Uterus (tissue), 4 donors: Measurements from ENCODE around the gene CYSRT1. TPM values are rescaled to one million over a fixed set of nuclear protein-coding genes. Genes with fewer than 3 reads are reported as not detected.
"Not testable (repeated sequence)": the region's sequence is repeated elsewhere in the genome, so short reads cannot be mapped to it uniquely, and the experiment has no call there.

ENCODE experiments used
- DNase-seq, 2 donors: peaks; one replicate each; pipeline ENCODE4 v3.0.0-alpha.2; 2019 to 2020
- H3K27ac ChIP-seq, 2 donors: fragments of 200-600 bp; sonication (generic); 1 replicate in 1 of 2; 2 replicates in 1 of 2; pipeline ENCODE4 v1.5.1; 2016 to 2018
- H3K27me3 ChIP-seq, 2 donors: fragments of 200-600 bp; sonication (generic); one replicate each; pipeline ENCODE4 v1.5.1; 2018 to 2019; ENCODE audit warnings: control low read depth in 1 of 2
- H3K36me3 ChIP-seq, 2 donors: fragments of 200-600 bp; sonication (generic); one replicate each; pipeline ENCODE4 v1.5.1; 2019; ENCODE audit warnings: control low read depth in 1 of 2
- H3K4me1 ChIP-seq, 2 donors: fragments of 200-600 bp; sonication (generic); one replicate each; pipeline ENCODE4 v1.5.1; 2018 to 2019; ENCODE audit warnings: control low read depth in 1 of 2
- H3K4me3 ChIP-seq, 2 donors: fragments of 200-600 bp; sonication (generic); 1 replicate in 1 of 2; 2 replicates in 1 of 2; pipeline ENCODE4 v1.5.1; 2018 to 2019; ENCODE audit warnings: mild to moderate bottlenecking in 1 of 2
- H3K9me3 ChIP-seq, 2 donors: fragments of 200-600 bp; sonication (generic); one replicate each; pipeline ENCODE4 v1.5.1; 2019; ENCODE audit warnings: control low read depth in 1 of 2
- POLR2A ChIP-seq, 2 donors: fragments of 450-650 bp; IDR thresholded peaks; one replicate each; pipeline ENCODE4 v1.6.1; 2016; ENCODE audit warnings: antibody characterized with exemption in 2 of 2, mild to moderate bottlenecking in 1 of 2, moderate library complexity in 1 of 2
- intact Hi-C: fragments of 100-400 bp; cut with DNase I; formaldehyde crosslinking; loops from one replicate; pipeline ENCODE4 v1.15.1; 2023; ENCODE audit warnings: low total_unique reads
- total RNA-seq, 4 donors: library from RNA; depleted of rRNA in 3 of 4; stranded (reverse); fragments of >200 nt in 3 of 4; gene quantifications; one replicate each; pipeline versions ENCODE4 v1.1.0 to v1.2.4, GENCODE V29; 2014 to 2023
- TF ChIP-seq, protein P1 (sequence below), 4 experiments: fragments of 200-600 bp in 2 of 4; fragments of 450-650 bp in 2 of 4; sonication (generic) in 2 of 4; IDR thresholded peaks; one replicate each; pipeline ENCODE4 v1.5.1; 2016 to 2019; ENCODE audit warnings: antibody characterized with exemption in 4 of 4, mild to moderate bottlenecking in 2 of 4, moderate library complexity in 1 of 4
- donor health status: DM: yes; HTN: yes; CAD: no.

The CYSRT1 gene
- total RNA-seq, 4 donors from 2014 or later: 0.34 TPM; not detected in 3

DNA sequence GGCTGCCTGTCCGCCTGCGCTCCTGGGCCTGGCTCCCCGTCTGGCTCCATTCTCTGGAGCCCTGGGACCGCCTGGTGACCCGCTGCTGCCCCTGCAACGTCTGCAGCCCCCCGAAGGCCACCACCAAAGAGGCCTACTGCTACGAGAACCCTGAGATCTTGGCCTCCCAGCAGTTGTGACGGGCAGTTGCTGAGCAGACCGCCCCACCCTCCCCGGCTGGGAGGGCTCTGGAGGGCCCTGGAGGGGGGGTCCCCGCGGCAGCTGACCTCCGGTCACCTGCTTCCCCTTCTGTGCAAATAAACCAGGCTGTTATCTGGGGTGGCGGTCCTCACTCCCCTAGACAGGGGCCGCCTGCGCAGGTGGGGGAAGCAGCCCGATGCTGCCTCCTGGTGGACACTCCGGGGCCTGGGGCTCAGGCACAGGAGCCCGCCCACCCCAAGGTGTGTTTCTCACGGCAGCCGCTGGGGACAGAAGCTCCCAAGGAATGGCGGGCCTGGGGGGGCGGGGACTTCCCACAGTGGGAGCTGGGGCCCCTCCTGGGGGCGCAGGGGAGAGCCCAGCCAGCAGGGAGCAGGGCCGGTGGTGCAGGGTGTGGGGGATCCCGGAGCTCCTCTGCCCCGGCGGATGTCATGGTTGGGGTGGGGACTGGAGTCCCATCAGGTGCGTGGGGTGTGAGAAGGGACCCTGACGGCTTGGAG, 11.4 kb downstream of the CYSRT1 start:
- Histone ChIP-seq H3K4me1 (peaks cover 0 to 9% of the 10 kb centered on the region in 2 donors), H3K27me3 (peaks cover 0 to 4% of the 10 kb centered on the region in 2 donors), H3K4me3 (peak overlapping the region in 1 of 2 donors; percentile 17), H3K36me3 (no peaks in the 10 kb centered on the region), H3K27ac (peak overlapping the region in 1 of 2 donors; percentile 44), H3K9me3 (no peaks in the 10 kb centered on the region)
- intact Hi-C loops: no loop called here
- peak; percentile 88 to 89 for DNase-seq
- no peak for TF ChIP-seq POLR2A (IDR thresholded peaks at IDR 0.05)
- TF ChIP-seq, protein P1, sequence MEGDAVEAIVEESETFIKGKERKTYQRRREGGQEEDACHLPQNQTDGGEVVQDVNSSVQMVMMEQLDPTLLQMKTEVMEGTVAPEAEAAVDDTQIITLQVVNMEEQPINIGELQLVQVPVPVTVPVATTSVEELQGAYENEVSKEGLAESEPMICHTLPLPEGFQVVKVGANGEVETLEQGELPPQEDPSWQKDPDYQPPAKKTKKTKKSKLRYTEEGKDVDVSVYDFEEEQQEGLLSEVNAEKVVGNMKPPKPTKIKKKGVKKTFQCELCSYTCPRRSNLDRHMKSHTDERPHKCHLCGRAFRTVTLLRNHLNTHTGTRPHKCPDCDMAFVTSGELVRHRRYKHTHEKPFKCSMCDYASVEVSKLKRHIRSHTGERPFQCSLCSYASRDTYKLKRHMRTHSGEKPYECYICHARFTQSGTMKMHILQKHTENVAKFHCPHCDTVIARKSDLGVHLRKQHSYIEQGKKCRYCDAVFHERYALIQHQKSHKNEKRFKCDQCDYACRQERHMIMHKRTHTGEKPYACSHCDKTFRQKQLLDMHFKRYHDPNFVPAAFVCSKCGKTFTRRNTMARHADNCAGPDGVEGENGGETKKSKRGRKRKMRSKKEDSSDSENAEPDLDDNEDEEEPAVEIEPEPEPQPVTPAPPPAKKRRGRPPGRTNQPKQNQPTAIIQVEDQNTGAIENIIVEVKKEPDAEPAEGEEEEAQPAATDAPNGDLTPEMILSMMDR (IDR thresholded peaks at IDR 0.05): peak; percentile 95 to 100 (median 97)

DNA sequence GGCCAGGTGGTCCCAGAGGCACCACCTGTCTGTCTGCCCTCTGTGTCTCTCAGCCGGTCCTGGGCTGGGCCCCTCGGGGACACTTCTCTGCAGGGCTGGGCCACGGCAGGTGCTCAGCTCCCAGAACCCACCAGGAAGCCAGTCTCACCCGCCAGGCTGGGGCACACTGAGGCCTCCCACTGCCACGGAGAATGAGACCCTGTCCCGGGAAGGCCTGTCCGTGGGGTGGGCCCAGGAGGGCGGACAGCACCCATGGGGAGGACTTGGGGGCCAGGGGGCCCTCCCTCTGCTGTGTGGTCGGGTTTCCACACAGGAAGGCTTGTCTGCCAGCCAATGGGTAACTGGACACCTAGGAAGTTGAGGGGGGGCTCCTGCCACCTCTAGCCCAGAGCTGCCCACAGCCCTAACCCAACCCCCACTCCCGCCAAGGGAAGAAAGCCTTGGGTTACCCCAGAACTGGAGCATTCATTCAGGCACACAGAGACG, 12.0 kb downstream of the CYSRT1 start:
- no peaks in the 10 kb centered on the region for H3K36me3 ChIP-seq
- no peak for TF ChIP-seq POLR2A (IDR thresholded peaks at IDR 0.05)
- TF ChIP-seq, protein P1 (IDR thresholded peaks at IDR 0.05): no peak
- no peaks in the 10 kb centered on the region for H3K9me3 ChIP-seq
- peaks cover 0 to 9% of the 10 kb centered on the region in 2 donors for H3K4me1 ChIP-seq
- intact Hi-C loops: no loop called here
- H3K4me3 ChIP-seq: no peak overlapping the region
- DNase-seq: no peak
- H3K27ac ChIP-seq: peak overlapping the region in 1 of 2 donors; percentile 44
- H3K27me3 ChIP-seq: peaks cover 0 to 4% of the 10 kb centered on the region in 2 donors

DNA sequence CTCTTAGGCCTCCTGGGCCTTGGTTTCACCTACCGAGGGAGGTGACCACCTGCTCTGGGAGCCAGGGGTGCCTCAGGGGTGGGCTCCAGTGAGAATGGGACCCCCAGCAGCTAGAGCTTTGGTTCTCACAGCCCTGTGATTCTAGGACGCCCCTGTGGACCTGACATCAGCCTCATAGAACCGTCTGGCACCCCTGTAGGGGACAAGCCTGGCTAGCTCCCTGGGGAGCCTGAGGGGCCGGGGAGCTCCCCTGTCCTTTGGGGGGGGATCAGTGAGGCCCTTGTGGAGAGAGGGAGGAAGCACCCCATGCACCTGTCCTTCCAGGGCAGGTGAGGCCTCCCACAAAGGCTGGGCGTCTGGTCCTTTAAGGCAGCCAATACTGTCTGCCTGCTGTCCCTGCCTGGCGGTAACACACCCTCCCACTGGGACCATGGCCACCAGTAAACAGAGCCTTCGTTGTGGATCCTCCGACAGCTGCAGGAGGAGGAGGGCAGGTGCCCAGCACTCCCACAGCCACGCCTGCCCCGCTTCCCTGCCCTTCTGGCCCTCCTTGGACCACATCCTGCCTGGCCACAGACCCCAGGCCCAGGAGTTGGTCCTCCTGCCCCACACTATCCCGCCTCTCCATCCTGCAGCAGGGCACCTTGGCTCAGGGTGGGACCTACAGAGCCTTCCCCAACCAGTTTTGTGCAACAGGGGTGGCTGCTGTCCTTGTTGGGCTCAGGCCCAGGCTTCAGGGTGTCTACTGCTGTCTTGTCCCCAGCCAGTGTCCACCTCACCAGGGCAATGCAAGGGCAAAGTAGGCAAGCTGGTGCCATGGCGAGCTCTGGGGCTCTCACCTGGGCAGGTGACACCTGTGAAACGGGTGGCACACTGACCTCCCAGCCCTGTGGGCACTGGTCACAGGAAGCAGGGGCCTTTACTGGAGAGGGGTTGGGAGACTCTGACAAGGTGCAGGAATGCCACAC, 13.1 kb downstream of the CYSRT1 start:
- no peak for DNase-seq
- Histone ChIP-seq H3K27me3 (peaks cover 0 to under 1% of the 10 kb centered on the region in 2 donors), H3K36me3 (no peaks in the 10 kb centered on the region), H3K4me1 (peaks cover 5 to 9% of the 10 kb centered on the region in 2 donors), H3K9me3 (no peaks in the 10 kb centered on the region), H3K27ac (no peak overlapping the region), H3K4me3 (no peak overlapping the region)
- TF ChIP-seq, protein P1 (IDR thresholded peaks at IDR 0.05): no peak
- TF ChIP-seq POLR2A (IDR thresholded peaks at IDR 0.05): no peak
- intact Hi-C loops: no loop called here

DNA sequence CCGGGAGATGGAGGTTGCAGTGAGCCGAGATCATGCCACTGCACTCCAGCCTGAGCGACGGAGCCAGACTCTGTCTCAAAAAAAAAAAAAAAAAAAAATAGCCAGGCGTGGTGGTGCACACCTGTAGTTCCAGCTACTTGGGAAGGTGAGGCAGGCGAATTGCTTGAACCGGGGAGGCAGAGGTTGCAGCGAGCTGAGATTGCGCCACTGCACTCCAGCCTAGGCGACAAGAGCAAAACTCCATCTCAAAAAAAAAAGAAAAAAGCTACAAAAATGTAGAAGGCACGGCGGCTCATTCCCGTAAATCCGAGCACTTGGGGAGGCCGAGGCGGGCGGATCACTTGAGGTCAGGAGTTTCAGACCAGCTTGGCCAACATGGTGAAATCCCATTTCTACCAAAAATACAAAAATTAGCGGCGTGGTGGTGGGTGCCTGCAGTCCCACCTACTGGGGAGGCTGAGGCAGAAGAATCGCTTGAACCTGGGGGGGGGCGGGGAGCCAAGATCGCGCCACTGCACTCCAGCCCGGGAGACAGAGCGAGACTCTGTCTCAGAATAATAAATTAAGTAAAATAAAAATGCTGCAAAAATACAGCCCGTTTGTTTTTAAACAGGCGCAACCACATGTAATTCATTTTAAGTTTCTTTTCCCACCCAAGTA, 14.7 kb downstream of the CYSRT1 start:
- H3K4me3 ChIP-seq: peak overlapping the region; percentile 56 to 70
- H3K9me3 ChIP-seq, H3K36me3 ChIP-seq, H3K4me1 ChIP-seq, DNase-seq, intact Hi-C loops, H3K27me3 ChIP-seq: not testable (repeated sequence)
- H3K27ac ChIP-seq: peak overlapping the region; percentile 76 to 93

DNA sequence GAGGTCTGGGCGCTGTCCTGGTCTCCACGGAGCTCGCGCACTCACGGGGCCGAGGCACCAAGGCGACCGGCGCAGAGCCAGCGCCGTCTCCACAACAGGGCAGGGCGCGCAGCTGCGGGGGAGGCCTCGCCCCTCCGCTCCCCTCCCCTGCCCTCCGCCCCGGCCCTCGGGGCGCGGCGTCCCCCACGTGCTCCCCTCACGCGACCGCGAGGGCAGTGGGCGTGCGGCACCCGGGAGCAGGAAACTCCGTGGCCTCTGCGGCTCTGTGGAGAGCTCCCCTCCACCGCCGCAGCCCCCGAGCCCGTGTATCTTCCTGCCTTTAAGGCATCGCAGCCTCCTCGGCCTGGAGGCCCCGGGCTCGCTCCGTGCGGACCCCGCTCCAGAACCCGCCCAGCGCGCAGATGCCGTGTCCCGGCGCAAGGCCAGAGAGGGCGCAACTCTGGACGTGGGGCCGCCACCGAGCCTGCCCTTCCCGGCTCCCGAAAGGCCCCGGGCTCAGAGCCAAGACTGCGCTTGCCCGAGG, 15.4 kb downstream of the CYSRT1 start:
- peak overlapping the region; percentile 76 to 93 for H3K27ac ChIP-seq
- H3K4me3 ChIP-seq: peak overlapping the region; percentile 56 to 70
- H3K4me1 ChIP-seq: peaks cover 6 to 9% of the 10 kb centered on the region in 2 donors
- H3K27me3 ChIP-seq: no peaks in the 10 kb centered on the region
- DNase-seq: peak; percentile 75 to 83
- peak in 1 of 2 donors; percentile 30 for TF ChIP-seq POLR2A (IDR thresholded peaks at IDR 0.05)
- TF ChIP-seq, protein P1 (IDR thresholded peaks at IDR 0.05): peak in 1 of 4 experiments; percentile 1
- intact Hi-C loops: no loop called here
- no peaks in the 10 kb centered on the region for H3K9me3 ChIP-seq
- H3K36me3 ChIP-seq: no peaks in the 10 kb centered on the region
